H1 (cell line): ENCODE measurements around the gene IQGAP1. TPM values are rescaled to one million over a fixed set of nuclear protein-coding genes. Genes with fewer than 3 reads are reported as not detected.
A peak's percentile ranks its signal among the peaks of the same experiment; 100 is the strongest.

Source experiments
- CTCF ChIA-PET: fragments of 300-600 bp; sonication (Branson Sonifier 250); formaldehyde crosslinking; loops from one replicate; lab custom pipeline; 2021; ENCODE audit not compliant: partially characterized antibody; lab: Charles Lee
- POLR2A ChIA-PET: fragments of 300-600 bp; sonication (Branson Sonifier 250); formaldehyde crosslinking; loops from one replicate; lab custom pipeline; 2021; ENCODE audit warnings: inconsistent platforms; ENCODE audit not compliant: partially characterized antibody; lab: Charles Lee
- DNase-seq, 2 experiments: peaks; one replicate each; pipeline versions ENCODE4 v3.0.0 to v3.0.0-alpha.2; 2010 to 2022; ENCODE audit warnings: low spot score in 2 of 2, low read depth in 1 of 2, mixed read lengths in 1 of 2
- FAIRE-seq: peaks from 2 replicates; lab custom pipeline; 2011; peaks lifted over from hg19 to GRCh38; lab: Jason Lieb, UNC
- H2AFZ ChIP-seq: 2 replicates; pipeline ENCODE4 v1.8.1; 2012; ENCODE audit warnings: low read length, inconsistent platforms
- H2AK5ac ChIP-seq: 2 replicates; pipeline ENCODE4 v1.6.1; 2013; ENCODE audit warnings: low read depth, low read length
- H2BK120ac ChIP-seq: replicated peaks from 2 replicates; pipeline ENCODE3; 2013; ENCODE audit warnings: low read depth, low read length, inconsistent platforms
- H2BK12ac ChIP-seq: 2 replicates; pipeline ENCODE4 v1.6.1; 2013; ENCODE audit warnings: low read depth, low read length
- H2BK15ac ChIP-seq: 2 replicates; pipeline ENCODE4 v1.6.1; 2013; ENCODE audit warnings: low read length
- H2BK20ac ChIP-seq: 2 replicates; pipeline ENCODE4 v1.6.1; 2013; ENCODE audit warnings: low read length
- H2BK5ac ChIP-seq: 2 replicates; pipeline ENCODE4 v1.6.1; 2013; ENCODE audit warnings: low read depth, low read length
- H3K14ac ChIP-seq: 2 replicates; pipeline ENCODE4 v1.6.1; 2013; ENCODE audit warnings: inconsistent platforms; ENCODE audit not compliant: insufficient read length
- H3K18ac ChIP-seq: 2 replicates; pipeline ENCODE4 v1.6.1; 2013; ENCODE audit warnings: low read length; ENCODE audit errors: extremely low read depth
- H3K23ac ChIP-seq: 2 replicates; pipeline ENCODE4 v1.6.1; 2013; ENCODE audit warnings: inconsistent platforms; ENCODE audit not compliant: insufficient read length
- H3K23me2 ChIP-seq: 2 replicates; pipeline ENCODE4 v1.6.1; 2013; ENCODE audit warnings: low read depth, low read length
- H3K27ac ChIP-seq: 2 replicates; pipeline ENCODE4 v1.6.1; 2011; ENCODE audit warnings: low read depth, low read length, inconsistent platforms
- H3K27me3 ChIP-seq, 4 experiments: replicated peaks in 1 of 4; 1 replicate in 1 of 4; 2 replicates in 3 of 4; pipeline versions ENCODE4 v1.6.1 to v1.8.1; 2011 to 2013; ENCODE audit warnings: low read length in 3 of 4, mild to moderate bottlenecking in 3 of 4, inconsistent platforms in 2 of 4, mixed read lengths in 2 of 4, moderate library complexity in 1 of 4; ENCODE audit not compliant: control insufficient read depth in 3 of 4, insufficient read depth in 3 of 4; ENCODE audit errors: extremely low read depth in 1 of 4
- H3K36me3 ChIP-seq, 4 experiments: 2 replicates each; pipeline versions ENCODE4 v1.6.1 to v1.8.1; 2011 to 2013; ENCODE audit warnings: mild to moderate bottlenecking in 4 of 4, low read length in 3 of 4, moderate library complexity in 2 of 4, control low read depth in 1 of 4, inconsistent platforms in 1 of 4; ENCODE audit not compliant: insufficient read depth in 4 of 4, control insufficient read depth in 2 of 4
- H3K4ac ChIP-seq: replicated peaks from 2 replicates; pipeline ENCODE3; 2013; ENCODE audit warnings: low read length, low read depth, mixed read lengths, inconsistent platforms; ENCODE audit not compliant: insufficient read length
- H3K4me1 ChIP-seq, 4 experiments: replicated peaks in 1 of 4; 1 replicate in 1 of 4; 2 replicates in 3 of 4; pipeline versions ENCODE4 v1.6.1 to v1.8.1; 2011 to 2013; ENCODE audit warnings: low read length in 3 of 4, inconsistent platforms in 2 of 4, mixed read lengths in 1 of 4; ENCODE audit not compliant: insufficient read depth in 4 of 4, control insufficient read depth in 3 of 4
- H3K4me2 ChIP-seq, 2 experiments: 2 replicates each; pipeline versions ENCODE4 v1.6.1 to v1.8.1; 2011 to 2013; ENCODE audit warnings: low read depth in 2 of 2, low read length in 2 of 2, control low read depth in 1 of 2, inconsistent platforms in 1 of 2, mild to moderate bottlenecking in 1 of 2; ENCODE audit not compliant: insufficient read depth in 1 of 2
- H3K4me3 ChIP-seq, 4 experiments: fragments of 200-600, 300-600 bp in 1 of 4; sonication (generic), shearing (Covaris generic), sonication (Bioruptor Twin) in 1 of 4; 2 replicates each; pipeline versions ENCODE4 v1.5.1 to v1.8.1; 2011 to 2016; ENCODE audit warnings: low read length in 4 of 4, low read depth in 3 of 4, control low read depth in 2 of 4, inconsistent platforms in 2 of 4, mild to moderate bottlenecking in 2 of 4, mixed read lengths in 1 of 4, moderate library complexity in 1 of 4; ENCODE audit not compliant: insufficient read depth in 2 of 4; ENCODE audit errors: extremely low read depth in 1 of 4
- H3K56ac ChIP-seq: replicated peaks from 2 replicates; pipeline ENCODE3; 2013; ENCODE audit warnings: low read depth, mild to moderate bottlenecking, mixed read lengths, low read length, inconsistent platforms; ENCODE audit not compliant: insufficient read length
- H3K79me1 ChIP-seq: 2 replicates; pipeline ENCODE4 v1.6.1; 2013; ENCODE audit warnings: low read depth, low read length, control low read depth
- H3K79me2 ChIP-seq, 2 experiments: 2 replicates each; pipeline versions ENCODE4 v1.6.1 to v1.8.1; 2012 to 2013; ENCODE audit warnings: low read length in 2 of 2, mild to moderate bottlenecking in 2 of 2, inconsistent platforms in 1 of 2; ENCODE audit not compliant: insufficient read depth in 2 of 2, control insufficient read depth in 1 of 2
- H3K9ac ChIP-seq, 4 experiments: replicated peaks in 1 of 4; 1 replicate in 1 of 4; 2 replicates in 3 of 4; pipeline versions ENCODE4 v1.6.1 to v1.8.1; 2011 to 2013; ENCODE audit warnings: low read depth in 3 of 4, low read length in 3 of 4, control low read depth in 2 of 4, mild to moderate bottlenecking in 2 of 4, moderate library complexity in 2 of 4, inconsistent platforms in 1 of 4; ENCODE audit errors: extremely low read depth in 1 of 4
- H3K9me3 ChIP-seq, 2 experiments: 2 replicates each; pipeline versions ENCODE4 v1.6.1 to v1.8.1; 2012 to 2013; ENCODE audit warnings: mild to moderate bottlenecking in 2 of 2, moderate library complexity in 2 of 2, control low read depth in 1 of 2, inconsistent platforms in 1 of 2, low read depth in 1 of 2, low read length in 1 of 2, mixed read lengths in 1 of 2; ENCODE audit not compliant: insufficient read depth in 2 of 2
- H4K20me1 ChIP-seq, 2 experiments: replicated peaks in 1 of 2; 2 replicates each; pipeline versions ENCODE3 to v1.8.1; 2011 to 2013; ENCODE audit warnings: inconsistent platforms in 2 of 2, low read length in 2 of 2, mild to moderate bottlenecking in 1 of 2; ENCODE audit not compliant: insufficient read depth in 2 of 2, control insufficient read depth in 1 of 2
- H4K5ac ChIP-seq: 2 replicates; pipeline ENCODE4 v1.6.1; 2013; ENCODE audit warnings: low read length, low read depth, mixed read lengths, inconsistent platforms; ENCODE audit not compliant: insufficient read length
- H4K8ac ChIP-seq: 2 replicates; pipeline ENCODE4 v1.8.0; 2013; ENCODE audit warnings: mild to moderate bottlenecking, moderate library complexity, low read length, inconsistent platforms; ENCODE audit not compliant: insufficient read depth; ENCODE audit errors: extremely low read depth
- H4K91ac ChIP-seq: replicated peaks from 2 replicates; pipeline ENCODE3; 2013; ENCODE audit warnings: low read length, mixed read lengths, inconsistent platforms; ENCODE audit not compliant: insufficient read length
- BRCA1 ChIP-seq: IDR thresholded peaks from 2 replicates; pipeline ENCODE4 v1.6.1; 2012; ENCODE audit warnings: low read depth, low read length, improper control_type of control experiment
- JUND ChIP-seq: IDR thresholded peaks from 2 replicates; pipeline ENCODE4 v1.6.1; 2011; ENCODE audit warnings: mild to moderate bottlenecking, improper control_type of control experiment, low read length
- WGBS, 2 experiments: shearing (Covaris generic) in 1 of 2; methylation state at CpG; one replicate each; pipeline versions ENCODE4 v1.1.6 to v1.1.7; 2013 to 2015; ENCODE audit warnings: low lambda C conversion rate in 2 of 2, mixed read lengths in 2 of 2, inconsistent platforms in 1 of 2, low coverage in 1 of 2, missing lambda C conversion rate in 1 of 2; ENCODE audit not compliant: insufficient replicate concordance in 2 of 2, insufficient coverage in 1 of 2, insufficient read length in 1 of 2; ENCODE audit errors: extremely low coverage in 1 of 2, missing lambda C conversion rate in 1 of 2; 5-methylcytosine and 5-hydroxymethylcytosine counted together
- polyA plus RNA-seq, 7 experiments: library from polyadenylated mRNA; depleted of rRNA in 3 of 7; stranded (reverse) in 5 of 7; unstranded in 2 of 7; fragments of >200 nt in 5 of 7; fragments of 200-250 nt in 2 of 7; gene quantifications; 1 replicate in 5 of 7; 2 replicates in 1 of 7; 4 replicates in 1 of 7; pipeline versions ENCODE4 v1.2.1 to v1.2.3, GENCODE V29; 2011 to 2013; ENCODE audit warnings: missing spikeins in 2 of 7, mixed read lengths in 2 of 7
- total RNA-seq: library from RNA; stranded (reverse); fragmentation: NEBNext Ultra II Directional; extraction: Animal tissue kit (Norgen Biotek cat#: 25700); gene quantifications from 2 replicates; pipeline ENCODE4 v1.2.1, GENCODE V29; 2021

Gene IQGAP1
- total and polyA plus RNA-seq, 2 of the 8 experiments (the other 6 are each of a cell fraction or from before 2014, with no cell fraction given), result 56.0 to 138 TPM

DNA sequence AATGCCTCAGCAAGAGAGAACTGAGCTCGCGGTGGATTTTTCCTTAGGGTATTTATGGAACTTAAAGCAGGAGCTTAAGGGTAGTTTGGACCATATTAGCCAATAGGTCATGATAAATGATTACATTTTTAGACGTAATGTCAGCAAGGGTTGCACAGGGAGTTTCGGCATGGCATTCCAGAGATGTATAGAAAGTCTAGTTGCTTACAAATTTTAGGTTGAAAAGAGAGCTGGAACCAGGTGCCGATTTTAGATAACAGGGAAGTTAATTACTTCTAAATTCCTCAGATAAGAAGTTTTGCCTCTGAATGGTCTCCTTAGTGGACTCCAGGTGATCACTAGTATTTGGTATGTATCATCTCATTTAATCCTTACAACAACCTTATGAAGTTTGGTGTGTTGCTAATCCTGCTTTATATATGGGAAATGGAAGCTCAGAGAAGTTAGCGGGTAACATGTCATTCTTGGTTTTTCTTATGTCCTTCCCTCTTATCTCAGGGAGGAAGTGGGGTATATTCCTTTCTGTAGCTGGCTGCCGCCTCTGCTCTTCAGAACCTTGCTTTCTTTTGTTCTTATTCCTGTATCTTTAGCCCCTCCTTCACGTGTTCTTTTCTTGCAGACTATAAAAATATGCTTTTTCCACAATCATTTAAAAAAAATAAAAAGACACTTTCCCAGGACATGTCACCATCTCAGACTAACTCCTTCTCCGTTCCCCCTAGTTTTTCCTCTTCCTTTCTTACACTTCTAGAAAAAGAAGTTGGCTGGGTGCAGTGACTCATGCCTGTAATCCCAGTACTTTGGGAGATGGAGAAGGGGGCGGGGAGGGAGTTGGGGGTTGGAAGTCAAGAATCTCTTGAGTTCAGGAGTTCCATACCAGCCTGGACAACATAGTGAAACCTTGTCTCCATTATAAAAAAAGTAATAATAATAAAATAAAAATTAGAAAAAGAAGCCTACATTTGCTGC, 25.7 kb downstream of the IQGAP1 start:
- WGBS, 2 experiments, result 69% methylated on average over 10 of the region's 10 CpGs; no CpG with 5 or more reads in 1 of the 2 experiments
- peak; percentile 75 for TF ChIP-seq JUND
- no peak for TF ChIP-seq BRCA1
- DNase-seq (no peak), FAIRE-seq (no peak)
- Histone ChIP-seq H4K8ac (no peak overlapping the region), H3K56ac (no peak overlapping the region), H3K36me3 (no peaks in the 10 kb centered on the region), H3K18ac (peak overlapping the region; percentile 60), H3K9me3 (peaks cover 0 to 2% of the 10 kb centered on the region in 2 experiments; a peak in 1 of 4 replicates), H4K20me1 (no peaks in the 10 kb centered on the region), H2BK120ac (no peak overlapping the region), H3K79me2 (peaks cover 11 to 69% of the 10 kb centered on the region in 2 experiments), H2AK5ac (0 out of 2 replicates have a peak overlapping the region, but pooled peaks have one; percentile 48), H3K27me3 (no peaks in the 10 kb centered on the region), H3K14ac (no peak overlapping the region), H3K4me1 (peaks cover 16 to 25% (median 21%) of the 10 kb centered on the region in 4 experiments), H3K79me1 (peaks cover 4% of the 10 kb centered on the region; the same call in 1 of the 2 replicates), H3K27ac (peak overlapping the region; percentile 69), H3K4me2 (peak overlapping the region; percentile 62 to 80), H2BK12ac (peak overlapping the region; percentile 1; the same call in 1 of the 2 replicates), H4K5ac (no peak overlapping the region), H2BK20ac (no peak overlapping the region; the same call in 1 of the 2 replicates), H2AFZ (no peak overlapping the region), H2BK15ac (no peak overlapping the region), H3K4me3 (peak overlapping the region in 1 of 4 experiments; percentile 42; a peak in 1 of 8 replicates), H3K9ac (no peak overlapping the region; a peak in 2 of 7 replicates), H3K4ac (no peak overlapping the region), H3K23me2 (no peaks in the 10 kb centered on the region), H2BK5ac (peak overlapping the region; percentile 18; the same call in 1 of the 2 replicates), H4K91ac (no peak overlapping the region), H3K23ac (no peak overlapping the region)
- CTCF ChIA-PET, result interaction anchor here (0.6 to 3.0 kb wide), 7 partner anchors 9 to 68 kb away, joined by 3 to 8 read pairs (median 3); no protein-coding TSS in a partner anchor
- POLR2A ChIA-PET, result interaction anchor here (0.8 to 3.3 kb wide), 8 partner anchors 9 to 522 kb away, joined by 3 to 25 read pairs (median 4); partner anchors contain the start of genes IQGAP1 and UNC45A
